HEK293 (cell line): Measurements from ENCODE around the gene EIF4B.

Experiments used
- CTCF ChIA-PET: fragments of 350-600 bp; formaldehyde crosslinking; extraction: SDS; loops from one replicate; lab custom pipeline; 2021; ENCODE audit warnings: antibody characterized with exemption; lab: Yijun Ruan, JAX
- POLR2A ChIA-PET: fragments of 300-600 bp; formaldehyde crosslinking; extraction: SDS; loops from one replicate; lab custom pipeline; 2020; ENCODE audit warnings: antibody characterized with exemption, inconsistent platforms; lab: Yijun Ruan, JAX
- H3K27ac ChIP-seq: fragments of 200-500 bp; sonication (Bioruptor generic); 2 replicates; pipeline ENCODE4 v1.5.1; 2014; ENCODE audit warnings: low read depth, low read length, control low read depth, inconsistent platforms; ENCODE audit errors: extremely low read depth
- H3K36me3 ChIP-seq, 2 experiments: fragments of 200-500 bp in 1 of 2; sonication (Bioruptor generic) in 1 of 2; 1 replicate in 1 of 2; 2 replicates in 1 of 2; pipeline ENCODE4 v1.5.1; 2014 to 2017; ENCODE audit warnings: inconsistent platforms in 2 of 2, low read length in 2 of 2; ENCODE audit not compliant: control insufficient read depth in 2 of 2, insufficient read depth in 1 of 2
- H3K4me1 ChIP-seq: fragments of 200-500 bp; sonication (Bioruptor generic); 2 replicates; pipeline ENCODE4 v1.5.1; 2014; ENCODE audit warnings: mild to moderate bottlenecking, low read length, inconsistent platforms; ENCODE audit not compliant: control insufficient read depth, insufficient read depth
- H3K4me3 ChIP-seq: 2 replicates; pipeline ENCODE4 v1.5.1; 2011; ENCODE audit warnings: low read depth, mild to moderate bottlenecking, control low read depth, low read length, moderate library complexity
- H3K9me3 ChIP-seq: fragments of 200-500 bp; sonication (Bioruptor generic); 2 replicates; pipeline ENCODE4 v1.5.1; 2014; ENCODE audit warnings: low read depth, low read length, inconsistent platforms; ENCODE audit not compliant: control insufficient read depth, insufficient read depth
- FEZF1 ChIP-seq: fragments of 450-650 bp; formaldehyde crosslinking; IDR thresholded peaks from 2 replicates; pipeline ENCODE4 v1.5.1; 2016; ENCODE audit warnings: missing biosample characterization, missing genetic modification characterization
- GFI1B ChIP-seq: fragments of 450-650 bp; formaldehyde crosslinking; IDR thresholded peaks from 2 replicates; pipeline ENCODE4 v1.5.1; 2016; ENCODE audit warnings: missing biosample characterization, missing genetic modification characterization
- GLIS1 ChIP-seq: fragments of 450-650 bp; formaldehyde crosslinking; IDR thresholded peaks from 2 replicates; pipeline ENCODE4 v1.5.1; 2016; ENCODE audit warnings: missing biosample characterization, missing genetic modification characterization
- KLF17 ChIP-seq: fragments of 450-650 bp; formaldehyde crosslinking; IDR thresholded peaks from 2 replicates; pipeline ENCODE4 v1.5.1; 2016; ENCODE audit warnings: missing biosample characterization, missing genetic modification characterization
- PRDM4 ChIP-seq: fragments of 450-650 bp; formaldehyde crosslinking; IDR thresholded peaks from 2 replicates; pipeline ENCODE4 v1.5.1; 2017; ENCODE audit warnings: missing biosample characterization, missing genetic modification characterization
- SCRT2 ChIP-seq: fragments of 450-650 bp; formaldehyde crosslinking; IDR thresholded peaks from 2 replicates; pipeline ENCODE4 v1.5.1; 2016; ENCODE audit warnings: missing biosample characterization, missing genetic modification characterization
- SETDB1 ChIP-seq: IDR thresholded peaks from one replicate; pipeline ENCODE4 v1.6.1; 2017; ENCODE audit warnings: mild to moderate bottlenecking, low read length, moderate library complexity, mixed read lengths; ENCODE audit not compliant: insufficient read length
- SP7 ChIP-seq: fragments of 450-650 bp; formaldehyde crosslinking; IDR thresholded peaks from 2 replicates; pipeline ENCODE4 v1.5.1; 2016; ENCODE audit warnings: missing biosample characterization, missing genetic modification characterization
- ZBTB1 ChIP-seq: fragments of 450-650 bp; formaldehyde crosslinking; IDR thresholded peaks from 2 replicates; pipeline ENCODE4 v1.5.1; 2016; ENCODE audit warnings: missing biosample characterization, missing genetic modification characterization
- ZBTB17 ChIP-seq: fragments of 450-650 bp; formaldehyde crosslinking; IDR thresholded peaks from 2 replicates; pipeline ENCODE4 v1.5.1; 2016; ENCODE audit warnings: missing biosample characterization, missing genetic modification characterization
- ZBTB21 ChIP-seq: fragments of 450-650 bp; formaldehyde crosslinking; IDR thresholded peaks from 2 replicates; pipeline ENCODE4 v1.5.1; 2017; ENCODE audit warnings: missing biosample characterization, missing genetic modification characterization
- ZBTB44 ChIP-seq: fragments of 450-650 bp; IDR thresholded peaks from 2 replicates; pipeline ENCODE4 v1.5.1; 2018; ENCODE audit warnings: missing biosample characterization, mild to moderate bottlenecking, missing genetic modification characterization
- ZBTB6 ChIP-seq: fragments of 450-650 bp; formaldehyde crosslinking; IDR thresholded peaks from 2 replicates; pipeline ENCODE4 v1.5.1; 2017; ENCODE audit warnings: missing biosample characterization, missing genetic modification characterization
- ZBTB8A ChIP-seq: fragments of 450-650 bp; formaldehyde crosslinking; IDR thresholded peaks from 2 replicates; pipeline ENCODE4 v1.5.1; 2016; ENCODE audit warnings: missing biosample characterization, missing genetic modification characterization
- ZEB2 ChIP-seq: fragments of 450-650 bp; formaldehyde crosslinking; IDR thresholded peaks from 2 replicates; pipeline ENCODE4 v1.5.1; 2016; ENCODE audit warnings: missing biosample characterization, missing genetic modification characterization
- ZNF121 ChIP-seq: fragments of 450-650 bp; formaldehyde crosslinking; IDR thresholded peaks from 2 replicates; pipeline ENCODE4 v1.5.1; 2016; ENCODE audit warnings: missing biosample characterization, missing genetic modification characterization
- ZNF155 ChIP-seq: fragments of 450-650 bp; formaldehyde crosslinking; IDR thresholded peaks from 2 replicates; pipeline ENCODE4 v1.5.1; 2016; ENCODE audit warnings: missing biosample characterization, missing genetic modification characterization
- ZNF280D ChIP-seq: fragments of 450-650 bp; formaldehyde crosslinking; IDR thresholded peaks from 2 replicates; pipeline ENCODE4 v1.5.1; 2016; ENCODE audit warnings: missing biosample characterization, missing genetic modification characterization
- ZNF324 ChIP-seq: fragments of 450-650 bp; formaldehyde crosslinking; IDR thresholded peaks from 2 replicates; pipeline ENCODE4 v1.5.1; 2016; ENCODE audit warnings: missing biosample characterization, missing genetic modification characterization
- ZNF580 ChIP-seq: fragments of 450-650 bp; formaldehyde crosslinking; IDR thresholded peaks from 2 replicates; pipeline ENCODE4 v1.5.1; 2016; ENCODE audit warnings: missing biosample characterization, missing genetic modification characterization
- ZNF600 ChIP-seq: fragments of 450-650 bp; formaldehyde crosslinking; IDR thresholded peaks from 2 replicates; pipeline ENCODE4 v1.5.1; 2016; ENCODE audit warnings: missing biosample characterization, missing genetic modification characterization
- ZNF629 ChIP-seq: fragments of 450-650 bp; formaldehyde crosslinking; IDR thresholded peaks from 2 replicates; pipeline ENCODE4 v1.5.1; 2017; ENCODE audit warnings: missing biosample characterization, missing genetic modification characterization
- ZNF654 ChIP-seq: fragments of 450-650 bp; formaldehyde crosslinking; IDR thresholded peaks from 2 replicates; pipeline ENCODE4 v1.5.1; 2016; ENCODE audit warnings: low read depth, missing biosample characterization, missing genetic modification characterization
- ZNF692 ChIP-seq: fragments of 450-650 bp; formaldehyde crosslinking; IDR thresholded peaks from 2 replicates; pipeline ENCODE4 v1.5.1; 2016; ENCODE audit warnings: missing biosample characterization, missing genetic modification characterization
- ZSCAN16 ChIP-seq: fragments of 450-650 bp; formaldehyde crosslinking; IDR thresholded peaks from 2 replicates; pipeline ENCODE4 v1.5.1; 2016; ENCODE audit warnings: missing biosample characterization, missing genetic modification characterization
- ZSCAN30 ChIP-seq: fragments of 450-650 bp; IDR thresholded peaks from 2 replicates; pipeline ENCODE4 v1.5.1; 2018; ENCODE audit warnings: missing biosample characterization, mild to moderate bottlenecking, missing genetic modification characterization, moderate library complexity

The EIF4B gene

GRCh38 chr12:52980650-52981423 is 25.4 kb upstream of the EIF4B start:
- POLR2A ChIA-PET = interaction anchor here (0.6 to 5.1 kb wide), 11 partner anchors 25 to 460 kb away, joined by 3 to 115 read pairs (median 5); partner anchors contain the start of genes EIF4B and KRT8
- Histone ChIP-seq H3K9me3 (no peaks in the 10 kb centered on the region), H3K4me1 (no peaks in the 10 kb centered on the region), H3K4me3 (no peak overlapping the region), H3K36me3 (no peaks in the 10 kb centered on the region), H3K27ac (no peak overlapping the region)
- CTCF ChIA-PET = interaction anchor here (0.5 to 21.2 kb wide), 77 partner anchors 10 to 913 kb away, joined by 3 to 835 read pairs (median 4); partner anchors contain the start of genes EIF4B, KRT1, KRT8 and KRT86
- TF ChIP-seq ZBTB8A (tag by site-specific recombination) (no peak), ZBTB44 (tag by site-specific recombination) (no peak; the same call in none of the 2 replicates), SP7 (tag by site-specific recombination) (peak; percentile 69; the same call in 1 of the 2 replicates), ZNF654 (tag by site-specific recombination) (peak; percentile 100), ZBTB6 (tag by site-specific recombination) (0 out of 2 replicates have a peak, but pooled peaks have one; percentile 23), ZNF280D (peak; percentile 53; the same call in 1 of the 2 replicates), ZNF155 (tag by site-specific recombination) (no peak), ZNF692 (0 out of 2 replicates have a peak, but pooled peaks have one; percentile 46), PRDM4 (tag by site-specific recombination) (no peak), ZBTB21 (tag by site-specific recombination) (0 out of 2 replicates have a peak, but pooled peaks have one; percentile 11), KLF17 (peak; percentile 48; the same call in 1 of the 2 replicates), ZBTB1 (tag by site-specific recombination) (no peak), FEZF1 (tag by site-specific recombination) (peak; percentile 79), GLIS1 (tag by site-specific recombination) (peak; percentile 63; the same call in 1 of the 2 replicates), ZNF121 (peak; percentile 95), ZSCAN16 (peak; percentile 79; the same call in 1 of the 2 replicates), ZNF324 (tag by site-specific recombination) (peak; percentile 54; the same call in 1 of the 2 replicates), SCRT2 (peak; percentile 35; the same call in 1 of the 2 replicates), ZNF629 (tag by site-specific recombination) (peak; percentile 66), GFI1B (peak; percentile 22; the same call in 1 of the 2 replicates), ZNF580 (tag by site-specific recombination) (no peak), ZEB2 (tag by site-specific recombination) (peak; percentile 69; the same call in 1 of the 2 replicates), ZBTB17 (tag by site-specific recombination) (peak; percentile 71), ZSCAN30 (tag by site-specific recombination) (peak; percentile 91), SETDB1 (no peak), ZNF600 (tag by site-specific recombination) (0 out of 2 replicates have a peak, but pooled peaks have one; percentile 17)
